Activated naive CD8-positive, alpha-beta T cell treated with anti-CD3 and anti-CD28 coated beads, Interleukin-2, amount 10 ng/mL, durations not matched to agents 7 days and 5 days (primary cell): ENCODE results near the gene CCDC74A. TPM values are rescaled to one million over a fixed set of nuclear protein-coding genes. Genes with fewer than 3 reads are reported as not detected.
A peak's percentile ranks its signal among the peaks of the same experiment; 100 is the strongest.
"Not testable (repeated sequence)": the region's sequence is repeated elsewhere in the genome, so short reads cannot be mapped to it uniquely, and the experiment has no call there.

ENCODE experiments used
- ATAC-seq: fragments of 150-1000 bp; cut with Tn5 transposase; one replicate; pipeline ENCODE4 v1.10.0; 2021; ENCODE audit warnings: low read depth, moderate library complexity
- POLR2A ChIA-PET: fragments of 350-600 bp; sonication (Branson Sonifier 250); formaldehyde crosslinking; loops from one replicate; lab custom pipeline; 2021; ENCODE audit warnings: antibody characterized with exemption; lab: Charles Lee
- DNase-seq: peaks from one replicate; pipeline ENCODE4 v3.0.0; 2021
- H3K27ac Mint-ChIP-seq: one replicate; pipeline ENCODE4 v1.8.0; 2022; ENCODE audit warnings: mild to moderate bottlenecking, mixed read lengths
- H3K27me3 Mint-ChIP-seq: one replicate; pipeline ENCODE4 v1.8.0; 2022; ENCODE audit warnings: mild to moderate bottlenecking, moderate library complexity, mixed read lengths
- H3K36me3 Mint-ChIP-seq: one replicate; pipeline ENCODE4 v1.8.0; 2021; ENCODE audit warnings: mild to moderate bottlenecking, mixed read lengths
- H3K4me1 Mint-ChIP-seq: one replicate; pipeline ENCODE4 v1.8.0; 2021; ENCODE audit warnings: mixed read lengths
- H3K4me3 Mint-ChIP-seq: one replicate; pipeline ENCODE4 v1.8.0; 2022; ENCODE audit warnings: mild to moderate bottlenecking, moderate library complexity, mixed read lengths
- H3K9me3 Mint-ChIP-seq: one replicate; pipeline ENCODE4 v1.8.0; 2021; ENCODE audit warnings: mixed read lengths
- total RNA-seq, 2 experiments: library from RNA; stranded (reverse); gene quantifications; one replicate each; pipeline ENCODE4 v1.2.3, GENCODE V29; 2021

The CCDC74A gene
- total RNA-seq, 2 experiments from 2014 or later, result 4.8 to 4.9 TPM

DNA sequence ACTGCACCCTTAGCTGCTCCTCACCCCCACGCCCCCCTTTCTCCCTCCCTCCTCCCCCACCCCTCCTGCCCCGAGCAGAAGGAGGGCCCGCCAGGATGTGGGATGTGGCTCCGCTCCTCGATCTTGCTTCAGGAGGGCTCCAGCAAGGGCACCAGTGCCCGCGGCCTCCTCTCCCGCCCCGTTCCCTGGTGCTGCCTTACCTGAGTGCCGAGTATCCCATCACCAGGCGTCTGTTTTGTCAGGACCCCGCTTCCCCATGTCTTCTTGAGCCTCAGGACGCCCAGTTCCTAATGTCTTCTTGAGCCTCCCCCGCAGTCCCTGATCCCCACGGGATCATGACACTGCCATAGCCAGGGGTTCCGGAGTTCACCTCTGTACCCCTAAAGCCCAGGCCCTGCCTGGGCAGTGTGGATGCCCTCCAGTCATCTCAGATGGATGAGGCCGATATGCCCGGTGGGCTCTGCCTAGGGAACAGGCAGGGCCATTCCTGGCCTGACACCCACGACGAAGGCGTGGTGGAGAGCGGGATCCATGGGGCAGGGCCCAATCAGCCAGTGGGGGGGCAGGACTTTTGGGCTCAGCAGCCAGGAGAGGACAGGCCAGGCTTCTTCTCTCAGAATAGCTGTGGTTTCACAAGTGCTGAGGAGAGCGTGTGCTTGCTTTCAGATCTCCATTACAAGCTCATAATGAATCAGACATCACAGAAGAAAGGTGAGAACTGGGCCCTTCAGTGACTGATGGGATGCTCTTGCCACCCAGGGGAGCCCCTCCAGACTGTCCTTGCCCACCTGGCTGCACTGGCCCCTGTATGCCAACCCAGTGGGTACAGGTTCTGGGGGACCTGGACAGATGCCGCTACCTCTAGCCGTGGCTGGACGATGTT, 1.5 kb downstream of the CCDC74A start:
- H3K36me3 Mint-ChIP-seq, POLR2A ChIA-PET, H3K27me3 Mint-ChIP-seq, H3K9me3 Mint-ChIP-seq: not testable (repeated sequence)
- peaks cover 11% of the 10 kb centered on the region for H3K4me1 Mint-ChIP-seq
- ATAC-seq (peak; percentile 20), DNase-seq (peak; percentile 46)
- H3K27ac Mint-ChIP-seq, result peak overlapping the region; percentile 44
- peak overlapping the region; percentile 75 for H3K4me3 Mint-ChIP-seq

DNA sequence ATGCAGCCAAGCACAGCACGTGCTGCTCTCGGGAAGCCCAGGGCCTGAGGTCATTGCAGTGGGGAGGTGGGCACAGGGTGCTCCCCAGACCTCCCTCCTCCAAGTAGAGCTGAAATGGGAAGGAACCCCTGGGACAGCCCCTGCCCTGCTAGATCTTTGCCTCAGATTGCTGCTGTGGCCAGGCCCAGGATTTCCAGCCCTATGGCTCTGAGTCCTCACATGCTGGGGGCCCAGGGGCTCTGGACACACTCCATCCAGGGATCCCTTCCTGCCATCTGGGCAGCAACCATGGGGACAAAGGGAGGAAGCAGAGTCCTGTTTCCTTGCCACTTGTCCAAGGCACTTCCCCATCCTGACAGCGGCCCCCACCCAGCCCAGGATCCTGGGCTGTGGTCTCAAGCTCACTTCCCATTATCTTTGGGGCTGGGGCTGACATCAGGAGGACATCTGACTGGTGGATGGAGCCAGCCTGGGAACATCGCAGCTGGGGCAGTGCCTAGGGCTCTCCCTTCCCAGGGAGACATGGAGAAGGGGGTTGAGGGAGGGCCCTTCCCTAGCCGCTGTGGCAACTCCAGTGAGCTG, 2.3 kb downstream of the CCDC74A start:
- DNase-seq, H3K36me3 Mint-ChIP-seq, POLR2A ChIA-PET, ATAC-seq, H3K4me3 Mint-ChIP-seq, H3K27me3 Mint-ChIP-seq, H3K9me3 Mint-ChIP-seq, H3K27ac Mint-ChIP-seq: not testable (repeated sequence)
- H3K4me1 Mint-ChIP-seq, result peaks cover 11% of the 10 kb centered on the region

DNA sequence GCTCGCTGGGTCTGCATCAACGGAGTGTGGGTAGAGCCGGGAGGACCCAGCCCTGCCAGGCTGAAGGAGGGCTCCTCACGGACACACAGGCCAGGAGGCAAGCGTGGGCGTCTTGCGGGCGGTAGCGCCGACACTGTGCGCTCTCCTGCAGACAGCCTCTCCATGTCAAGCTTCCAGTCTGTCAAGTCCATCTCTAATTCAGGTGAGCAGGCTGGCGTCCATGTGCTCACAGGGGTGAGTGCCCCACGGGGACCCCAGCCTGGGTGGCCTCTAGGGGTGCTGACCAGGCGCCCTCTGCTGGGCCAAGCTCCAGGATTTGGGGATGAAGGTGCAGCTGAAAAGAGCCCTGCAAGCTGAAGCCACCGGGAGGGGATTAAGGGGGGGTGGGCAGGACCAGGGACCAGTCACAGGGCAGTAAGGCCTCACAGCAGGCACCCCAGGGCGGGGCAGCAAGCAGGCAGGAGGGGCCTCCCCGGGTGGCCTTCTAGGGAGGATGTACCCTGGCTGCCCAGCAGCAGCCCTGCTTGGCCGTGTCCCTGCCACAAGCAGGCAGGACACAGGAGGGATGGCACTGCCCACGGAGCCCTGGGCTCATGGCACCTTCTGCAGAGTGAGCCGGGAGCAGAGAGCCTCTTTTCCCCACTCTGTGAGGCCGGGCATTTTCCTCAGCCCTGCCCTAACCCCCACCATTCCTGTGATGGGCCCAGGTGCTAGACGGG, 3.1 kb downstream of the CCDC74A start:
- H3K27me3 Mint-ChIP-seq, H3K27ac Mint-ChIP-seq, H3K36me3 Mint-ChIP-seq, POLR2A ChIA-PET, ATAC-seq, H3K9me3 Mint-ChIP-seq, H3K4me3 Mint-ChIP-seq: not testable (repeated sequence)
- peaks cover 11% of the 10 kb centered on the region for H3K4me1 Mint-ChIP-seq
- DNase-seq, result peak; percentile 40

DNA sequence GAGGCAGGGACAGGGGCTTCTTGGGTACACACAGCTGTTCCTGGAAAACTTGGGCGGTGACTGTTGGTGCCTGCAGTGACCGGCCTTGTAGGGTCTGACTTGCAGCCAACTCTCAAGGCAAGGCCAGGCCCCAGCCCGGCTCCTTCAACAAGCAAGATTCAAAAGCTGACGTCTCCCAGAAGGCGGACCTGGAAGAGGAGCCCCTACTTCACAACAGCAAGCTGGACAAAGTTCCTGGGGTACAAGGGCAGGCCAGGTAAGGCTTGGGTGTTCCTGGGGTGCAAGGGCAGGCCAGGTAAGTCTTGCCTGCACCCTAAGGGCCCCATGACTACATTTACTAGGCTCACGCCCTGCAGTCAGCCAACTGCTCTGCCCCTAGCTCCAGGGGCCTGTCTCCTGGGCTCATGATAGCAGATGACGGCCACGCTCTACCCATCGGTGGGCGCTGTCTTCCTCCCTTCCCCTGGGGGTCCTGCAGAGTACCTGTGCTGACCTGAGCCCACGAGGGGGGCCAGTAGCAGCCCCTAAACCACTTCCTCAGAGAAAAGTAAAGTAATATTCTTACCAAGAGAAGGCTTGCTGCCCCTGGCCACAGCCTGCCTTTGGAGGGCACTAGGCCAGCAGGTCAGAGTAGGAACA, 4.0 kb downstream of the CCDC74A start:
- POLR2A ChIA-PET, DNase-seq, H3K4me3 Mint-ChIP-seq, H3K9me3 Mint-ChIP-seq, H3K36me3 Mint-ChIP-seq, H3K27me3 Mint-ChIP-seq, ATAC-seq, H3K27ac Mint-ChIP-seq: not testable (repeated sequence)
- H3K4me1 Mint-ChIP-seq, result peaks cover 11% of the 10 kb centered on the region

DNA sequence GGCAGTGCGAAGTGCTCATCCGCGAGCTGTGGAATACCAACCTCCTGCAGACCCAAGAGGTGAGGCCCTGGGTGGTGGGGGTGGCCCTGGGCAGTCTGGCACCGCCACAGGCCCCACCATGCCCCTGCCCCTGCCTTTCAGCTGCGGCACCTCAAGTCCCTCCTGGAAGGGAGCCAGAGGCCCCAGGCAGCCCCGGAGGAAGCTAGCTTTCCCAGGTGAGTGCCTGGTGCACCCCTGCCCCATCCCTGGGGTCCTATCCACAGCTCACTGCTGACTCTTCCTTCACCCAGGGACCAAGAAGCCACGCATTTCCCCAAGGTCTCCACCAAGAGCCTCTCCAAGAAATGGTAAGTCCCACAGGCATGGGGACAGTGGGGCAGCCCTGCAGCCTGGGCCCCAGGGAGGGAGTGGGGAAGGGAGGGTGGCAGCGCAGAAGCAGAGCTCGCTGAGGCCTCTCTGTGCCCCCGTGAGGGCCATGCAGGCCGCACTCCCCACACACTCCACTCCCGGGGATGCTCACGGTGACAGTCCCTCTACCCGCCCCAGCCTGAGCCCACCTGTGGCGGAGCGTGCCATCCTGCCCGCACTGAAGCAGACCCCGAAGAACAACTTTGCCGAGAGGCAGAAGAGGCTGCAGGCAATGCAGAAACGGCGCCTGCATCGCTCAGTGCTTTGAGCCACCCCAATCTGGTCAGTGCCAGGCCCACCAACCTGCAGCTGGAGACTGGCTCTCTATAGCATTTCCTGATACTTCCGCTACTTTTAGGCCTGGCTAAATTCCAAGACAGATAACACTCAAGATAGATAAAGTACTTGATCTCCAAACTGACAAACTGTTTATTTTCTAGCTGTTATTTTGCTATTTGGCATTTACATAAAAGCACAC, 5.3 kb downstream of the CCDC74A start:
- H3K36me3 Mint-ChIP-seq, DNase-seq, H3K27me3 Mint-ChIP-seq, H3K9me3 Mint-ChIP-seq, H3K27ac Mint-ChIP-seq, H3K4me3 Mint-ChIP-seq, H3K4me1 Mint-ChIP-seq, ATAC-seq, POLR2A ChIA-PET: not testable (repeated sequence)

DNA sequence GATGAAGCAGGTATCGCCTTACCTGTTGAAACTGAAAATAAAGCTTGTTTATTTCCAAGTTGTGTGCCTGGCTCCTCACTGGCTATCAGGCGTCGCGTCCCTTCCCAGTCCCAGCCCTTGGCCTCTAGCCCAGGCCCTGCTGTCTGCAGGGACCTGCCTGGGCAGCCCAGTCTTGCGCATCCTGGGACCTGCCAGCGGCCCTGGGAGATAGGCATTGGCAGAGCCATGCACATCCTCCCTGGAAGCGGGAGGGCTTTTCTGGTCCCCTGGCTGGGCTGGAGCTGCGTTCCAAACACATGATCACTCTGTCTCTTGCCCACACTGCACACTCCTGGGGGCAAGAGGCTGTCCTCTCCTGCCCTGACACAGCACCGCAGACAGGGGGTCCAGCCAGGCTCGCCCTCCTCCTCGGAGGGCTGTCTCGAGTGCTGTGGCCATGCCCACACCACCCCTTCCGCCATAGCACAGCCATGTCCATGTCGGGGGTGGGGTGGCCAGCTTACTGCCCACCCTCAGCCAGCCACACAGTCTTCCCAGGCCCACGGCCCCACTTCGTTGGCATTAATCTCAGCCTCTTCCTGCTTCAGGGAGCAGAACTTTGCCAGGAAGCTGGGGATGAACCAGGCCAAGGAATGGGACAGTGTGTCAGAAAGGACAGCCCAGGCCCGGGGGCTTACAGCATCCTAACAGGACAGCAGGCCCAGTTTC, 6.1 kb downstream of the CCDC74A start:
- H3K36me3 Mint-ChIP-seq, H3K27me3 Mint-ChIP-seq, DNase-seq, POLR2A ChIA-PET, ATAC-seq, H3K4me3 Mint-ChIP-seq, H3K9me3 Mint-ChIP-seq, H3K4me1 Mint-ChIP-seq, H3K27ac Mint-ChIP-seq: not testable (repeated sequence)

DNA sequence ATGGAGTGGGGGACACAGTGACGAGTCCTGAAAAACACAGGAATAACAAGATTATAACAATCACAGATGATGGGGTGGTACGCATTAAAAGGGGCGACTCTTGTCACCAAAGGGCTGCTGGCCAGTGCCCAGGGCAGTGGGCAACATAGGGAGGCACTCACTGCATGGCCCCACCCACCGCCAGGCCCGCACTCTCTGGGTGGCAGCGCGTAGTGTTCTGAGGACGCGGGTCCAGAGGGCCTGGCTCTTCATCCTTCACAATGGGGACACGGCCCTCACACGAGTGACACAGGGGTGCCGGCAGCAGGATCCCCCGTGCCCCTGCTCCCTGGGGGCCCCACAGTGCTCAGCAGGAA, 6.6 kb downstream of the CCDC74A start:
- H3K36me3 Mint-ChIP-seq, H3K4me1 Mint-ChIP-seq, DNase-seq, ATAC-seq, H3K27ac Mint-ChIP-seq, H3K27me3 Mint-ChIP-seq, POLR2A ChIA-PET, H3K4me3 Mint-ChIP-seq, H3K9me3 Mint-ChIP-seq: not testable (repeated sequence)

DNA sequence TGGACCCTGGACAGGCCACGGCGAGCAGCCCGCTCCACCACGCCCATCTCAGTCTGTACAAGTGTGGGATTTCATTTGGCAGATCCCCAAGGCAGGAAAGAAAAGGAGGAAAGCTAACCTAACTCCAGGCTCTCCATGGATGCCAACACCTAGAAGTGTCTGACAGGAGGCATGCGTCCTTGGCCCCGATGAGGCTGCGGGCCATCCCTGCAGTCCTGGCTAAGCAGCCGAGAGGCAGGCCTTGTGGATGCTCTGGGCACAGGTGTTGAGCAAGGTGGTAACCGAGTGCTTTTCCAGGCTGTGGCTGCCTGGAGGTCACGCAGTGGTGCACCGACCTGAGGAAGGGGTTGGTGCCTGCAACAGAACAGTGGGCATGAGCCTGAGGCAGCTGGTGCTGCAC, 7.3 kb downstream of the CCDC74A start:
- H3K36me3 Mint-ChIP-seq, H3K27ac Mint-ChIP-seq, H3K4me1 Mint-ChIP-seq, DNase-seq, POLR2A ChIA-PET, H3K27me3 Mint-ChIP-seq, H3K4me3 Mint-ChIP-seq, H3K9me3 Mint-ChIP-seq, ATAC-seq: not testable (repeated sequence)

DNA sequence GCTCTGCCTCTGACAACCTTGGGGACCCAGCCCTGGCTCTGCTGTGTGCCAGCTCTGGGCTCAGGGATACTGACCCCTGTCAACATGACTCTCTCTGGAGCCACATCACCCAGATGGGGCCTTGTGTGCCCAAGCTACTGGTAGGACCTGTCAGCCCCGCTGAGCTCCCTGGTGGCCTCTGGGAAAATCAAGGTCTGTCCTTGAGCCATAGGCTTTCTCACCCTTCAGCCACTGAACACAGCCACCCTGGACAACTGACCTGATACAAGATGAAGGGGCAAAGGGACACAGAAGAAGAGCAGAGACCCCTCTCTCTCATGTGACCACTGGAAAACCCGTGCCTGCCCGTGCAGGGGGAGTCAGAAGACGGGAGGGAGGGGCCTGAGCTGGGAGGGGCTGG, 7.8 kb downstream of the CCDC74A start:
- DNase-seq, result no peak
- Mint-ChIP-seq H3K27me3 (peaks cover 14% of the 10 kb centered on the region), H3K4me3 (no peak overlapping the region), H3K36me3 (no peaks in the 10 kb centered on the region), H3K27ac (no peak overlapping the region), H3K4me1 (no peaks in the 10 kb centered on the region), H3K9me3 (no peaks in the 10 kb centered on the region)
- no peak for ATAC-seq
- POLR2A ChIA-PET, result no interaction called here

DNA sequence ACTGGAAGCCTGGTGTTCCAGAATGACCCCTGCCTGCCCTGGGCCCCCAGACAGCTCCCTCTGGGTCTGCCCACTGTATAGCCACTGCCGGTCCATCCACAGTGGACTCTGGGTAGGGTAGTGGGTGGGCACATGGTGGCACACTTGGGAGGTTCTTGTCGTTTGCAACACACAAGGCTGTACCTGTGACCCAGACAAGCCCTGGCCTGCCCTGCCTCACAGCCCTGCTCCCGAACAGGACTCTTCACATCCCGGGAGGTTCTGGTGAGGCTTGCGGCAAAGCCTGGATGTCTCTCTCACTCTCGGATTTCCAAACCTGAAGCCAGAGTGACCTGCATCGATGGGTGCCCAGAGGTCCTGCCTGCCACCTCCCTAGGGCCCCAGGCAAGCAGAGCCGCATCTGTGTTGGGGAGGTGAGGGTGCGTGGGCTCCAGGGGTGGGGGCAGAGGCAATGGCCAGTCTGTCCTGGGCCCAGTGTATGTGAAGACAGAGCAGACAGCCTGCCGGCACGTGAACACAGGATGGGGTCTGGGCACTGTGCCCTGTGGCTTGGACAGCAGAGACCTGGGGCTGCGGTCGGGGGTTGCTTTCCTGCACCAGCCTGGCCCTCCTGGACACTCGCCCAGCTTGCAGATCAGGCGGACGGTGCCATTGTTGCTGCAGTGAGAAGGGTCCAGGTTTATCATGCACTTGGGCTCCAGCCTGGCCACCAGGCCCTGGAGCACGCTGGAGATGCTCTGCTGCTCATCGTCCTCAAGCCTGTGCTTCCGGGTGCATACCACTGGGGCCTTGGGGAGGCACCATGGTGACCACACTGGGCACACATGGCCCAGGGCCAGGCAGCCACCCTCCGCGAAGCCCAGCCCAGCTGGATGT, 8.5 kb downstream of the CCDC74A start:
- H3K36me3 Mint-ChIP-seq, H3K9me3 Mint-ChIP-seq, H3K4me3 Mint-ChIP-seq, H3K27ac Mint-ChIP-seq, H3K4me1 Mint-ChIP-seq, DNase-seq, POLR2A ChIA-PET, ATAC-seq: not testable (repeated sequence)
- peaks cover 19% of the 10 kb centered on the region for H3K27me3 Mint-ChIP-seq

DNA sequence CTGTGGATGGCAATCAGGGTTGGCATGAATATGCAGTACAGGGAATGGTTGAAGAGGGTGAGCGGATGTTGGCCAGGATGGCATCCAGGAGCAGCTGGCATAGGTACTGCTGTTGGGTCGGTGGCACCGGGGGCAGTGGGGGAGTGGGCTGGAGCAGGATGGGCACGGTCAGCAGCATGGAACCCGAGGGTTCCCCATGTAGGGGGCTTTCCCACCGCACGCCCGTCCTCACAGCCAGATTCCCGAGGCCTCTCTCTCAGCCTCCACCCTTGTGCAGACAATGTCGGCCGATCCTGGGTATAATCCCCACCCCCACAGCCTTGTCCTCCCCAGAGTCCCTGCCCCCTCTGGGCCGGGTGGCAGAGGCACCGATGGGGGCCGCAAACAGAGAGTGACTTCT, 9.2 kb downstream of the CCDC74A start:
- H3K36me3 Mint-ChIP-seq, H3K9me3 Mint-ChIP-seq, H3K4me3 Mint-ChIP-seq, POLR2A ChIA-PET, H3K27ac Mint-ChIP-seq, H3K4me1 Mint-ChIP-seq, DNase-seq, ATAC-seq: not testable (repeated sequence)
- H3K27me3 Mint-ChIP-seq, result peaks cover 21% of the 10 kb centered on the region
